Transverse colon (tissue), 4 donors: ENCODE measurements around the gene ZFAND3. TPM values are rescaled to one million over a fixed set of nuclear protein-coding genes. Genes with fewer than 3 reads are reported as not detected.
"Not testable (repeated sequence)": the region's sequence is repeated elsewhere in the genome, so short reads cannot be mapped to it uniquely, and the experiment has no call there.

Source experiments
- DNase-seq: peaks from one replicate; pipeline ENCODE4 v3.0.0-alpha.2; 2019
- H3K27ac ChIP-seq, 4 donors: fragments of 200-600 bp; sonication (generic); 2 replicates each; pipeline ENCODE4 v1.5.1; 2016 to 2018; ENCODE audit warnings: inconsistent platforms in 4 of 4
- H3K27me3 ChIP-seq: fragments of 200-600 bp; sonication (generic); 2 replicates; pipeline ENCODE4 v1.5.1; 2017; ENCODE audit warnings: inconsistent platforms
- H3K36me3 ChIP-seq, 4 donors: fragments of 200-600 bp; sonication (generic); 2 replicates each; pipeline ENCODE4 v1.5.1; 2017 to 2019; ENCODE audit warnings: inconsistent platforms in 4 of 4
- H3K4me1 ChIP-seq, 4 donors: fragments of 200-600 bp; sonication (generic); 2 replicates each; pipeline ENCODE4 v1.5.1; 2017 to 2020; ENCODE audit warnings: inconsistent platforms in 4 of 4
- H3K4me3 ChIP-seq, 4 donors: fragments of 200-600 bp; sonication (generic); 1 replicate in 1 of 4; 2 replicates in 3 of 4; pipeline versions ENCODE4 v1.5.1 to v1.6.1; 2017 to 2019; ENCODE audit warnings: inconsistent platforms in 4 of 4
- H3K9me3 ChIP-seq, 2 donors: fragments of 200-600 bp; sonication (generic); 2 replicates each; pipeline ENCODE4 v1.5.1; 2017 to 2019; ENCODE audit warnings: inconsistent platforms in 2 of 2
- CTCF ChIP-seq, 5 experiments: fragments of 200-600 bp in 3 of 5; fragments of 450-650 bp in 2 of 5; sonication (generic) in 3 of 5; IDR thresholded peaks; 1 replicate in 2 of 5; 2 replicates in 3 of 5; pipeline ENCODE4 v1.5.1; 2016 to 2017; ENCODE audit warnings: antibody characterized with exemption in 5 of 5, inconsistent platforms in 3 of 5, mild to moderate bottlenecking in 2 of 5, moderate library complexity in 1 of 5
- EP300 ChIP-seq: sonication (generic); formaldehyde crosslinking; IDR thresholded peaks from one replicate; pipeline ENCODE4 v1.6.1; 2017; ENCODE audit warnings: antibody characterized with exemption, low read depth
- POLR2A ChIP-seq: fragments of 450-650 bp; IDR thresholded peaks from one replicate; pipeline ENCODE4 v1.6.1; 2016; ENCODE audit warnings: antibody characterized with exemption, mild to moderate bottlenecking, moderate library complexity
- POLR2AphosphoS5 ChIP-seq, 3 donors: sonication (generic); formaldehyde crosslinking; IDR thresholded peaks; one replicate each; pipeline ENCODE4 v1.6.1; 2016; ENCODE audit warnings: antibody characterized with exemption in 3 of 3
- WGBS, 2 donors: methylation state at CpG; one replicate each; pipeline ENCODE4 v1.1.5; 2018; ENCODE audit warnings: low coverage in 1 of 2; 5-methylcytosine and 5-hydroxymethylcytosine counted together
- in situ Hi-C, 4 donors: fragments of 200-750 bp; cut with MboI; loops; one replicate each; pipeline versions ENCODE4 v1.15.0 to v1.15.1; 2017; ENCODE audit warnings: low sequenced_read_pairs in 3 of 4, low pct_ligation_motif_present in 1 of 4, low pct_unique_long_range_greater_than_20kb in 1 of 4
- intact Hi-C: fragments of 100-400 bp; cut with DNase I; formaldehyde crosslinking; loops from one replicate; pipeline ENCODE4 v1.15.1; 2023; ENCODE audit warnings: low total_unique reads
- total RNA-seq, 4 donors: library from RNA; depleted of rRNA; stranded (reverse); fragments of >200 nt; gene quantifications; one replicate each; pipeline ENCODE4 v1.1.0, GENCODE V29; 2016

ZFAND3 gene
- total RNA-seq, 4 donors from 2014 or later: 20.5 to 83.4 (median 36.5) TPM

DNA sequence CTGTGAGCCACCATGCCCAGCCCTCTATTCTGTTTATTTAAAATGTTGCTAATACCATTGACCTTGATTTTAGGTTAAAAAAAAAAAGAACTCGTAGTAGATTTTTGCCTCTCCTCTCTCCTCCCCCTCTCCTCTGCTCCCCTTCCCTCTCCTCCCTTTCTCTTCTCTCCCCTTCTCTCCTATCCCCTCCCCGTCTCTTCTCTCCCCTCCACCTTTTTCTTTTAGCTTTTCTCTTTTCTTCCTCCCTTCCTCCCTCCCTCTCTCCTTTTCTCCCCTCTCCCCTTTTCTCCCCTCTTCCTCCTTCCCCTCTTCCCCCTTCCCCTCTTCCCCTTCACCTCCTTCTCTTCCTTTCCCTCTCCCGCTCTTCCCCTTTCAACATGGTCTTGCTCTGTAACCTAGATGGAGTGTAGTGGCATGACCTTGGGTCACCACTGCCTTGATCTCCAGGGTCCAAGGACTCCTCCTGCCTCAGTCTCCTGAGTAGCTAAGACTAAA is 223.8 kb downstream of the ZFAND3 start:
- H3K9me3 ChIP-seq: no peaks in the 10 kb centered on the region
- H3K27me3 ChIP-seq: no peaks in the 10 kb centered on the region
- no peak for TF ChIP-seq POLR2A
- TF ChIP-seq POLR2AphosphoS5 (IDR thresholded peaks at IDR 0.05): no peak
- TF ChIP-seq CTCF (IDR thresholded peaks at IDR 0.05): no peak
- TF ChIP-seq EP300: no peak
- in situ Hi-C loops (loop anchor here in 2 of 4 donors (25.0 kb wide), 1 partner anchor 444 kb away; no protein-coding TSS in a partner anchor), intact Hi-C loops (no loop called here)
- no peak overlapping the region for H3K27ac ChIP-seq
- DNase-seq: no peak
- no peaks in the 10 kb centered on the region for H3K36me3 ChIP-seq
- H3K4me3 ChIP-seq: no peak overlapping the region
- WGBS, 2 donors: 79 to 100% methylated on average over 1 to 3 of the region's 3 CpGs
- H3K4me1 ChIP-seq: peaks cover 0 to 4% (median 0%) of the 10 kb centered on the region in 4 donors

- TF ChIP-seq CTCF (IDR thresholded peaks at IDR 0.05) (no peak), POLR2AphosphoS5 (IDR thresholded peaks at IDR 0.05) (no peak), EP300 (no peak), POLR2A (no peak)
- intact Hi-C loops: loop anchor here (1.0 kb wide), 1 partner anchor 36 kb away; no protein-coding TSS in a partner anchor
- Histone ChIP-seq H3K4me3 (no peak overlapping the region), H3K9me3 (no peaks in the 10 kb centered on the region), H3K27ac (no peak overlapping the region), H3K36me3 (no peaks in the 10 kb centered on the region), H3K27me3 (no peaks in the 10 kb centered on the region), H3K4me1 (peaks cover 0 to 4% (median 0%) of the 10 kb centered on the region in 4 donors)
- 86 to 91% methylated on average over 6 of the region's 6 CpGs for WGBS, 2 donors
- no peak for DNase-seq
- in situ Hi-C loops: loop anchor here in 2 of 4 donors (25.0 kb wide), 1 partner anchor 441 kb away; no protein-coding TSS in a partner anchor
Measured at GRCh38 chr6:38045701-38046305, 226.3 kb downstream of the ZFAND3 start.

DNA sequence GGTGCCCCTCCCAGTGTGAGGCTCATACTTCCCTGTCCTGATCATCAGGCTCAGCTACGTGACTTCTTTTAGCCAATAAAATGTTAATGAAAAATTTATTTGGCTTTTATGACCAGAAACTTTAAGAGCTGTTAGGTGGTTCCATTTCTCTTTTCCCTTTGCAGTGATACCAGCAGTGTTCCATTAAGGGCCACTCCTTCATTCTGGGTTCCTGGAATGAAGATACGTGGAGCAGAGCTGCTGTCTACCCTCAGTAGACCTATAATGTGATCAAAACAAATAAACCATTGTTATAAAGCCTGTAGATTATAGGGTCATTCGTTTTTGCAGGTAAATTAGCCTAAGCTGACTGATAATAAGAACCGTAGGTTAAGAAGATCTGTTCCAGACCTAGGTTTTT is 228.0 kb downstream of the ZFAND3 start:
- intact Hi-C loops: no loop called here
- 49 to 74% methylated on average over 3 to 4 of the region's 4 CpGs for WGBS, 2 donors
- DNase-seq: no peak
- Histone ChIP-seq H3K9me3 (no peaks in the 10 kb centered on the region), H3K27ac (no peak overlapping the region), H3K36me3 (no peaks in the 10 kb centered on the region), H3K4me3 (no peak overlapping the region), H3K4me1 (peaks cover 0 to 9% (median 0%) of the 10 kb centered on the region in 4 donors), H3K27me3 (no peaks in the 10 kb centered on the region)
- in situ Hi-C loops: loop anchor here in 2 of 4 donors (25.0 kb wide), 1 partner anchor 440 kb away; no protein-coding TSS in a partner anchor
- TF ChIP-seq EP300 (no peak), POLR2AphosphoS5 (IDR thresholded peaks at IDR 0.05) (no peak), POLR2A (no peak), CTCF (IDR thresholded peaks at IDR 0.05) (no peak)

DNA sequence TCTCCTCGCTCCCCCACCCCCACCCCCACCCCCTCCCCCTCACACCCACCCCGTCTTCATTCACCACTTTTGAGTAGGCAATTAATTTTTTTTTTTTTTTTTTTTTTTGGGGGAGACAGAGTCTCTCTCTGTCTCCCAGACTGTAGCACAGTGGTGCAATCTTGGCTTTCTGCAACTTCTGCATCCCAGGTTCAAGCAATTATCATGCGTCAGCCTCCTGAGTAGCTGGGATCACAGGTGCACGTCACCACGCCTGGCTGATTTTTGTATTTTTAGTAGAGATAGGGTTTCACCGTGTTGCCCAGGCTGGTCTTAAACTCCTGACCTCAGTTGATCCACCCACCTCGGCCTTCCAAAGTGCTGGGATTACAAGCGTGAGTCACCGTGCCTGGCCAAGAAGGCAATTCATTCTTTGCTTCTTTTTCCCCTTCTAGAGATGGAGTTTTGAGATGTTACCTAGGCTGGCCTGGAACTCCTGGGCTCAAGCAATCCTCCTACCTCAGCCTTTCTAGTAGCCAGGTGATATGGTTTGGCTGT is 230.4 kb downstream of the ZFAND3 start:
- H3K27ac ChIP-seq, H3K36me3 ChIP-seq, DNase-seq, intact Hi-C loops, H3K4me3 ChIP-seq, H3K4me1 ChIP-seq, H3K27me3 ChIP-seq, H3K9me3 ChIP-seq: not testable (repeated sequence)
- in situ Hi-C loops: loop anchor here in 2 of 4 donors (25.0 kb wide), 1 partner anchor 437 kb away; no protein-coding TSS in a partner anchor
- WGBS, 2 donors: 95 to 100% methylated on average over 1 to 9 of the region's 9 CpGs
